HG02884 (cell line): Measurements from ENCODE around the gene COQ8A.

Source experiments
- ATAC-seq: cut with Tn5 transposase; IDR thresholded peaks from one replicate; pipeline ENCODE4 v1.9.1; 2021; ENCODE audit warnings: mild to moderate bottlenecking, moderate library complexity; ENCODE audit not compliant: unreplicated experiment

The COQ8A gene

GRCh38 chr1:226940029-226940805, at the start of gene COQ8A:
COQ8A (plus strand) TSS chr1:226940294; CDS start chr1:226961386, 21,092 bp downstream.
- peak; percentile 94 for ATAC-seq

GRCh38 chr1:226890331-226891108, 49.6 kb upstream of the COQ8A start:
- no peak for ATAC-seq

- no peak for ATAC-seq
Observed at GRCh38 chr1:226891346-226891745, 48.7 kb upstream of the COQ8A start.

- no peak for ATAC-seq
Observed at GRCh38 chr1:226891846-226892523, 48.1 kb upstream of the COQ8A start.

- no peak for ATAC-seq
Observed at GRCh38 chr1:226892524-226892875, 47.6 kb upstream of the COQ8A start.

- ATAC-seq, result no peak
Observed at GRCh38 chr1:226893936-226894335, 46.2 kb upstream of the COQ8A start.

- no peak for ATAC-seq
Observed at GRCh38 chr1:226894826-226895225, 45.3 kb upstream of the COQ8A start.

GRCh38 chr1:226895644-226896043, 44.5 kb upstream of the COQ8A start:
- ATAC-seq, result no peak

GRCh38 chr1:226898246-226898645, 41.8 kb upstream of the COQ8A start:
- no peak for ATAC-seq

- no peak for ATAC-seq
Observed at GRCh38 chr1:226901421-226901820, 38.7 kb upstream of the COQ8A start.

- ATAC-seq, result no peak
Observed at GRCh38 chr1:226902601-226903000, 37.5 kb upstream of the COQ8A start.

- no peak for ATAC-seq
Observed at GRCh38 chr1:226903819-226904716, 36.0 kb upstream of the COQ8A start.

GRCh38 chr1:226904772-226905171, 35.3 kb upstream of the COQ8A start:
- no peak for ATAC-seq

GRCh38 chr1:226908419-226908818, 31.7 kb upstream of the COQ8A start:
- ATAC-seq, result no peak

- ATAC-seq, result no peak
Observed at GRCh38 chr1:226908913-226909312, 31.2 kb upstream of the COQ8A start.

GRCh38 chr1:226912587-226913176, 27.4 kb upstream of the COQ8A start:
- peak; percentile 51 for ATAC-seq

GRCh38 chr1:226915672-226915995, 24.5 kb upstream of the COQ8A start:
- ATAC-seq, result peak; percentile 7

- no peak for ATAC-seq
Observed at GRCh38 chr1:226916497-226916896, 23.6 kb upstream of the COQ8A start.

- ATAC-seq, result no peak
Observed at GRCh38 chr1:226919587-226919986, 20.5 kb upstream of the COQ8A start.

- ATAC-seq, result no peak
Observed at GRCh38 chr1:226919995-226920394, 20.1 kb upstream of the COQ8A start.
